D721Med (cell line): ENCODE measurements around the gene RBM17.

ENCODE experiments used
- DNase-seq: peaks from one replicate; pipeline ENCODE4 v3.0.0; 2011; ENCODE audit warnings: low spot score; ENCODE audit not compliant: insufficient read length
- FAIRE-seq: peaks from 2 replicates; lab custom pipeline; 2011; peaks lifted over from hg19 to GRCh38; lab: Jason Lieb, UNC
- CTCF ChIP-seq: IDR thresholded peaks from 2 replicates; pipeline ENCODE4 v1.5.1; 2012; ENCODE audit warnings: mild to moderate bottlenecking, control low read depth; ENCODE audit not compliant: insufficient read depth; ENCODE audit errors: missing control alignments

RBM17 gene

DNA sequence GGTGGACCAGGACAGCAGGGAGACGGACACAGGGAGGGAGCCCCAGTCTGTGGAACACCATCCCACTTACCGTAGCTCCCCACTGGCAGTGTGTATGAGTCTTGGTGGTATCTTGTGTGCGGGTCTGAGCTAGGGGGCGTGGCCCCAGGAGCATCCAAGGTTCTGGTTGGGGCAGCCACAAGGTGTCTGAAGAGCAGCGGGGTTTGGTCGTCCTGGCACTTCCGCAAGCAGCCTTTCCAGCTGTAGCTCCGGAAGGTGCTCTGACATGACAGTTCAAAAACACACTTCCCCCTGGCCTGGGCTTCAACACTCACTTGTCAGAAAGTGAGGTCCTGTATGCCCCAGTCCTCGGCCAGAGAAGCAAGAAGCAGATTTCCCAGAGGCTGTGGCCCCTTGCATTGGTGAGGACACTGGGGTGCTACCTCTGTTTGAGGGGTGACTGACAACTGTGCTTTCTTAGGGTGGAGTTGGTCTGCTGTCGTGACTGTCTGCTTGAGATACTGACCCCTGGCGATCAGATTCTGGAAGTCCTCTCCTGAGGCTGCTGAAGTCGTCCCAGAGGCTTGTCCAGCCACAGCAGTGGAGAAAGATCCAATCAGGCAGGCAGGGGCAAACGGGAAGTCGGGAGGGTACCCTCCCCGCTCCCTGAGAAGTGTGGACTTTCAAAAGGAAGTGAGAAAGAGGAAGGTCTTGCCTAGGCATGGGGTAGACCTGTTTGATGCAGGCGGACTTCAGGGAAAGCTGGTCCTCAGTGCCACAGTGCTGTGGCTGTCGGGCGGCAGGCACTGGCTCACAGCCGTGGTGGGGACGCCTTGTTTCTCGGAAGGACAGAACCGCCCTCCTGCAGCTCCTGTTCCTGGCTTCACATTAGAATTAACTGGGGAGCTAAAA, 62.5 kb downstream of the RBM17 start:
- FAIRE-seq (no peak), DNase-seq (no peak)
- TF ChIP-seq CTCF = peak; percentile 30

GRCh38 chr10:6153845-6154244, 65.0 kb downstream of the RBM17 start:
- no peak for FAIRE-seq
- no peak for DNase-seq
- TF ChIP-seq CTCF = no peak

- no peak for TF ChIP-seq CTCF
- no peak for DNase-seq
- FAIRE-seq = no peak
Measured at GRCh38 chr10:6154566-6154965, 65.7 kb downstream of the RBM17 start.

DNA sequence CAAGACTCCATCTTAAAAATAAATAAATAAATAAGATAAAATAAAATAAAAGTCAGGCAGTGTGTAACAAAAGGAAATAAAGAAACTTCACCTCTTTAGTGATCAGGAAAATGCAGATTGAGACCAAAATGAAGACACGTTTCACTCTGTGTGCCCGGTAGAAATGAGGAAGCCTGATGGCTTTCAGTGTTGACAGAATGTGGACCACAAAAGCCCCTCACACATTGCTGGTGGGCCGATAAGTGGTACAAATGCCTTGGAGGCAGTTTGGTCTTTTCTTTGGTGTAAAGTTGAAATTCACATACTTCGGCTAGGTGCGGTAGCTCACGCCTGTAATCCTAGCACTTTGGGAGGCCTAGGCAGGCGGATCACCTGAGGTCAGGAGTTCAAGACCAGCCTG, 69.4 kb downstream of the RBM17 start:
- DNase-seq (no peak), FAIRE-seq (no peak)
- TF ChIP-seq CTCF = no peak

DNA sequence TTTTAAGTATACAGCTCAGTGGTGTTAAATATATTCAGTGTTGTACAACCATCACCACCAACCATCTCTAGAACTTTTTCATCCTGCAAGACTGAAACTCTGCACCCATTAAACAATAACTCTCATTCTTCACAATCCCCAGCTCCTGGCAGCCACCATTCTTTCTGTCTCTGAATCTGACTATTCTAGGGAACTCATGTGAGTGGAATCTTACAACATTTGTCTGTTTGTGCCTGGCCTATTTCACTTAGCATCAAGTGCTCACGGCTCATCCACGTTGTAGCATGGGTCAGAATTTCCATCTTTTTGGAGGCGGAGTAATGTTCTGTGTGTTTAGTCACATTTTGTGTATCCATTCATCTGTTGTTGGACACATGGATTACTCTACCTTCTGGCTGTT, 73.1 kb downstream of the RBM17 start:
- DNase-seq (no peak), FAIRE-seq (no peak)
- TF ChIP-seq CTCF = no peak

GRCh38 chr10:6162589-6163356, 73.9 kb downstream of the RBM17 start:
- FAIRE-seq (no peak), DNase-seq (no peak)
- TF ChIP-seq CTCF = no peak
